Vagina (tissue), 2 donors: ENCODE data around the gene NKAIN2.

Experiments
- POLR2A ChIP-seq, 2 donors: fragments of 450-650 bp; IDR thresholded peaks; one replicate each; pipeline ENCODE4 v1.6.1; 2017; ENCODE audit warnings: antibody characterized with exemption in 2 of 2, mild to moderate bottlenecking in 2 of 2, moderate library complexity in 2 of 2
- POLR2AphosphoS5 ChIP-seq, 2 donors: sonication (generic); formaldehyde crosslinking; IDR thresholded peaks; one replicate each; pipeline ENCODE4 v1.9.0; 2017; ENCODE audit warnings: antibody characterized with exemption in 2 of 2, mild to moderate bottlenecking in 2 of 2, low read depth in 1 of 2; ENCODE audit not compliant: insufficient read depth in 1 of 2
- TF ChIP-seq, protein P1 (sequence below), 3 experiments: fragments of 450-650 bp in 2 of 3; fragments of 200-600 bp in 1 of 3; sonication (generic) in 1 of 3; IDR thresholded peaks; one replicate each; pipeline ENCODE4 v1.5.1; 2017 to 2019; ENCODE audit warnings: antibody characterized with exemption in 3 of 3, mild to moderate bottlenecking in 2 of 3, moderate library complexity in 2 of 3

DNA sequence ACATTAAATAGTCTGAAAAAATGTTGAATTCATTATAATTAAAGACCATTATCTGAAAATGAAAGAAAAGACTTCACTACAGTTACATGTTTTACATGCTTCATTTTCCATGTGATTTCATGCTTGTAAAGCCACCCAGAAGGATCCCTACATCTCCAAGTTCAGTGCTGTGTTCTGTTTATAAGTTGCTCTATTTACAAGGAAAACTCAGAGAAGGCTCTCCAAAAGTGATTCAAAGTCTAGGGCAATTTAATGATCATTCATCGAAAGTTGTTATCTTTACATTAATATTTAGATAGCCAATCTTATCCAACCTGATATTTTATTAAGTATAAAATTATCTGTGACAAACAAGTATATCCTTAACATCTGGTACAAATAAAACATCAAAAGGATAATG is 663.7 kb downstream of the NKAIN2 start:
- TF ChIP-seq, protein P1, sequence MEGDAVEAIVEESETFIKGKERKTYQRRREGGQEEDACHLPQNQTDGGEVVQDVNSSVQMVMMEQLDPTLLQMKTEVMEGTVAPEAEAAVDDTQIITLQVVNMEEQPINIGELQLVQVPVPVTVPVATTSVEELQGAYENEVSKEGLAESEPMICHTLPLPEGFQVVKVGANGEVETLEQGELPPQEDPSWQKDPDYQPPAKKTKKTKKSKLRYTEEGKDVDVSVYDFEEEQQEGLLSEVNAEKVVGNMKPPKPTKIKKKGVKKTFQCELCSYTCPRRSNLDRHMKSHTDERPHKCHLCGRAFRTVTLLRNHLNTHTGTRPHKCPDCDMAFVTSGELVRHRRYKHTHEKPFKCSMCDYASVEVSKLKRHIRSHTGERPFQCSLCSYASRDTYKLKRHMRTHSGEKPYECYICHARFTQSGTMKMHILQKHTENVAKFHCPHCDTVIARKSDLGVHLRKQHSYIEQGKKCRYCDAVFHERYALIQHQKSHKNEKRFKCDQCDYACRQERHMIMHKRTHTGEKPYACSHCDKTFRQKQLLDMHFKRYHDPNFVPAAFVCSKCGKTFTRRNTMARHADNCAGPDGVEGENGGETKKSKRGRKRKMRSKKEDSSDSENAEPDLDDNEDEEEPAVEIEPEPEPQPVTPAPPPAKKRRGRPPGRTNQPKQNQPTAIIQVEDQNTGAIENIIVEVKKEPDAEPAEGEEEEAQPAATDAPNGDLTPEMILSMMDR (IDR thresholded peaks at IDR 0.05) = no peak
- TF ChIP-seq POLR2A (IDR thresholded peaks at IDR 0.05) (no peak), POLR2AphosphoS5 (IDR thresholded peaks at IDR 0.05; ENCODE audit: insufficient read depth in 1 of 2, low read depth in 1 of 2) (no peak)
